Coronary artery (tissue), 2 donors: ENCODE measurements around the gene ATP6V1E1.
"Not testable (repeated sequence)": the region's sequence is repeated elsewhere in the genome, so short reads cannot be mapped to it uniquely, and the experiment has no call there.

ENCODE experiments used
- DNase-seq: peaks from one replicate; pipeline ENCODE4 v3.0.0-alpha.2; 2017; ENCODE audit warnings: low spot score
- H3K27ac ChIP-seq, 2 donors: fragments of 200-600 bp; sonication (generic); one replicate each; pipeline ENCODE4 v1.5.1; 2016 to 2019
- H3K4me3 ChIP-seq: fragments of 200-600 bp; sonication (generic); 2 replicates; pipeline ENCODE4 v1.5.1; 2016; ENCODE audit warnings: mild to moderate bottlenecking, moderate library complexity
- TF ChIP-seq, protein P1 (sequence below): fragments of 200-600 bp; sonication (generic); IDR thresholded peaks from one replicate; pipeline ENCODE4 v1.5.1; 2019; ENCODE audit warnings: antibody characterized with exemption

Gene ATP6V1E1

DNA sequence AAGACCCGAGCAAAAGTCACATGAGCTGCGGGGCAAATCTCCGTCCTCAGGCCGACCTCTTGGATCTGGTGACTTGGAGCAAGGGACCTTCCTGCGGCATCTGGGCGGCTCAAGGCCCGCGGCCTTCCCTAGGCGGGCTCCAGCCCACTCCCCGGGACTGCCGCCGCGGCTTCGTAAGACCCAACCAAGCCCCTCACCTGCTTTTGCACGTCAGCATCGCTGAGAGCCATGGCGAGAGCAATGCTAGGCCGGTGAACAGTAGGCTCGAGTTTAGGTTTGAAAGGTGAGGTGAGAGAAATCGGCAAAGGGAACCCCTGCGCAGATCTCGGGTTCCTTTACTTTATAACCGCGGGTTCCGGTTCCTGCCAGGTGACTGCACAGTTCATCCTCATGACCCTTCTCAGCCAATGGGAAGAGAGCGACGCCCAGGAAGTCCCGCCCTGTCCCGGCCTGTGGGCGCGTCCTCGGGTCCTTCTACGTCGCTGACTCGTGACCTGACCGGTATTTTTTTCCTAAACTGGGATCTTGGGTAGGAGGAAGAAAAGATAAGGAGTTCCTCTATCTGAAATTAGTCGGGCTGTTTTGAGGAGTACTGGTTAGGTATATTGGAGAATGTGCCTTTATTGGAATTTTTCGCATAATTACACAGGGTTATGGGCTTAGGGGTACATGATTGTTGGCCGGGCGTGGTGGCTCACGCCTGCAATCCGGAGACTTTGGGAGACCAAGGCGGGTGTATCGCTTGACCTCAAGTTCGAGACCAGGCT, at the start of gene ATP6V1E1:
Gene ATP6V1E1 (minus strand): TSS at position 344 of the 767 bp plus-strand sequence. CDS start 114 bp downstream, at position 230.
- peak; percentile 98 for DNase-seq
- H3K27ac ChIP-seq, result peak within 1 kb of the TSS; percentile 74 to 94
- TF ChIP-seq, protein P1, sequence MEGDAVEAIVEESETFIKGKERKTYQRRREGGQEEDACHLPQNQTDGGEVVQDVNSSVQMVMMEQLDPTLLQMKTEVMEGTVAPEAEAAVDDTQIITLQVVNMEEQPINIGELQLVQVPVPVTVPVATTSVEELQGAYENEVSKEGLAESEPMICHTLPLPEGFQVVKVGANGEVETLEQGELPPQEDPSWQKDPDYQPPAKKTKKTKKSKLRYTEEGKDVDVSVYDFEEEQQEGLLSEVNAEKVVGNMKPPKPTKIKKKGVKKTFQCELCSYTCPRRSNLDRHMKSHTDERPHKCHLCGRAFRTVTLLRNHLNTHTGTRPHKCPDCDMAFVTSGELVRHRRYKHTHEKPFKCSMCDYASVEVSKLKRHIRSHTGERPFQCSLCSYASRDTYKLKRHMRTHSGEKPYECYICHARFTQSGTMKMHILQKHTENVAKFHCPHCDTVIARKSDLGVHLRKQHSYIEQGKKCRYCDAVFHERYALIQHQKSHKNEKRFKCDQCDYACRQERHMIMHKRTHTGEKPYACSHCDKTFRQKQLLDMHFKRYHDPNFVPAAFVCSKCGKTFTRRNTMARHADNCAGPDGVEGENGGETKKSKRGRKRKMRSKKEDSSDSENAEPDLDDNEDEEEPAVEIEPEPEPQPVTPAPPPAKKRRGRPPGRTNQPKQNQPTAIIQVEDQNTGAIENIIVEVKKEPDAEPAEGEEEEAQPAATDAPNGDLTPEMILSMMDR, result no peak
- peak within 1 kb of the TSS; percentile 100 for H3K4me3 ChIP-seq

DNA sequence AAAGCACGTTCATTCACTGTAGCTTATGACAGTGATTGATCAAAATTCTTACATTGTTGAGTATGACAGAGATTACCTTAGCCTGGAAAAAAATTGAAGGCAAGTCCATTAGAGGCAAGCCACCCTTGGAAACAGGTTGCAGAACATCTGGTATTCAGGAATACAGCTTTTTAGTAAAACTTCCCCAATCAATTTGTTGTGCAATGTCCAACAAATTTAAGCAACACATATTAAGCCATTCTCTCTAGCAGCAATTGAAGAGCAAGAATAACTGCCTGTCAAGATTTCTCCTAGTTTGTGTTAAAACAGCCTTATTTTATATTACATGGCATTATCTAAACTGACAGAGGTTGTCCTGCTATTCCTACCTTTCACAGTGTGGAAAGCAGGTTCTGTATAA, 47.0 kb upstream of the ATP6V1E1 start:
- TF ChIP-seq, protein P1, result no peak
- no peak overlapping the region for H3K27ac ChIP-seq
- DNase-seq, result no peak

DNA sequence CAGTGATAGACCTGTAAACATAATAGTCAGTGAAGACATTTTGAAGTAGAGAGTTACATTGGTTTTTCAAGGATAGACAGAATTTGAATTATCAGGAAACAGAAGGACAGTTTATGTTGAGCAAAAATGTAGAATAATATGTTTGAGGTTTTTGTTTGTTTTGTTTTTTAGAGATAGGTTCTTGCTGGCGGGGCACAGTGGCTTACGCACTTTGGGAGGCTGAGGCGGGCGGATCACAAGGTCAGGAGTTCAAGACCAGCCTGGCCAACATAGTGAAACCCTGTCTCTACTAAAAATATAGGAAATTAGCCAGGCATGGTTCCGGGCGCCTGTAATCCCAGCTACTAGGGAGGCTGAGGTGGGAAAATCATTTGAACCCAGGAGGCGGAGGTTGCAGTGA, 45.6 kb upstream of the ATP6V1E1 start:
- no peak for DNase-seq
- Histone ChIP-seq H3K27ac (no peak overlapping the region), H3K4me3 (no peak overlapping the region)
- TF ChIP-seq, protein P1, result no peak

More for the DNA sequence above, 47.0 kb upstream of the ATP6V1E1 start:
- no peak overlapping the region for H3K4me3 ChIP-seq

- Histone ChIP-seq H3K4me3 (no peak overlapping the region), H3K27ac (no peak overlapping the region)
- DNase-seq, result no peak
- TF ChIP-seq, protein P1, result no peak
Measured at GRCh38 chr22:17672417-17672991, 44.0 kb upstream of the ATP6V1E1 start.

DNA sequence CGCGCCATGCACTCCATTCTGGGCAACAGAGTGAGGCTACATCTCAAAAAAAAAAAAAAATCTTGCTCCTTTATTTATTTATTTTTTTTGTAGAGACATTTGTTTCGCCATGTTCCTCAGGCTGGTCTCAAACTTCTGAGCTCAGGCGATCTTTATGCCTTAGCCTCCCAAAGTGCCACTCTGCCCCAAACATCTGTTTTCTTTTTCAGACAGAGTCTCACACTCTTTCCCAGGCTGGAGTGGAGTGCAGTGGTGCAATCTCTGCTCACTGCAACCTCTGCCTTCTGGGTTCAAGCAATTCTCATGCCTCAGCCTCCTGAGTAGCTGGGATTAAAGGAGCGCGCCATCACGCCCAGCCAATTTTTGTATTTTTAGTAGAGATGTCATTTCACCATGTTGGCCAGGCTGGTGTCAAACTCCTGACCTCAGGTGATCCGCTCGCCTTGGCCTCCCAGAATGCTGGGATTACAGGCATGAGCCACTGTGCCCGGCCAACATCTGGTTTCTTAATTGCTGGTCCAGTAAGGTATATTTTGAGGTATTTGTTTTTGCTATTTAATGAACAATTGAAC, 43.1 kb upstream of the ATP6V1E1 start:
- H3K27ac ChIP-seq, DNase-seq, H3K4me3 ChIP-seq: not testable (repeated sequence)

- Histone ChIP-seq H3K27ac (no peak overlapping the region), H3K4me3 (no peak overlapping the region)
- TF ChIP-seq, protein P1, result no peak
- DNase-seq, result no peak
Measured at GRCh38 chr22:17665854-17666253, 37.3 kb upstream of the ATP6V1E1 start.

DNA sequence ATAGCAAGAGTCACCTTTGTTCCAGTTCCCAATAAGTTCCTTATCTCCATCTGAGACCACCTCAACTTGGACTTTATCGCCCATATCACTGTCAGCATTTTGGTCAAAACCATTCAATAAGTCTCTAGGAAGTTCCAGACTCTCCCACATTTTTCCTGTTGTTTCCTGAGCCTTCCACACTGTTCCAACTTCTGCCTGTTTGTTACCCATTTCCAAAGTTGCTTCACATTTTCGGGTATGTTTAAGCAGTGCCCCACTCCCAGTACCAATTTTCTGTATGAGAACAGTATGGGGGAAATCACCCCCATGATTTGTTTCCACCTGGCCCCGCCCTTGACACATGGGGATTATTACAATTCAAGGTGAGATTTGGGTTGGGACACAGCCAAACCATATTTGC, 36.7 kb upstream of the ATP6V1E1 start:
- Histone ChIP-seq H3K27ac (no peak overlapping the region), H3K4me3 (no peak overlapping the region)
- TF ChIP-seq, protein P1, result no peak
- DNase-seq, result no peak
